Subcutaneous abdominal adipose tissue (tissue), 5 donors: ENCODE data around the gene TPRG1L.

Source experiments
- H3K27ac ChIP-seq: one replicate; pipeline ENCODE4 v1.7.0; 2013; ENCODE audit warnings: low read depth, mild to moderate bottlenecking, inconsistent platforms, low read length, moderate library complexity
- H3K27me3 ChIP-seq, 5 donors: one replicate each; pipeline ENCODE4 v1.7.0; 2013; ENCODE audit warnings: low read length in 5 of 5, inconsistent platforms in 1 of 5; ENCODE audit not compliant: control insufficient read depth in 5 of 5, insufficient read depth in 4 of 5
- H3K36me3 ChIP-seq, 5 donors: one replicate each; pipeline ENCODE4 v1.7.0; 2013; ENCODE audit warnings: low read length in 5 of 5; ENCODE audit not compliant: control insufficient read depth in 5 of 5, insufficient read depth in 5 of 5
- H3K4me1 ChIP-seq, 5 donors: one replicate each; pipeline ENCODE4 v1.7.0; 2013; ENCODE audit warnings: low read length in 5 of 5, mild to moderate bottlenecking in 3 of 5, moderate library complexity in 1 of 5; ENCODE audit not compliant: control insufficient read depth in 5 of 5, insufficient read depth in 5 of 5
- H3K4me3 ChIP-seq, 5 donors: one replicate each; pipeline ENCODE4 v1.7.0; 2013; ENCODE audit warnings: low read length in 5 of 5, low read depth in 1 of 5
- H3K9ac ChIP-seq, 5 donors: one replicate each; pipeline ENCODE4 v1.7.0; 2013; ENCODE audit warnings: low read length in 5 of 5, mild to moderate bottlenecking in 4 of 5, moderate library complexity in 3 of 5
- H3K9me3 ChIP-seq, 5 donors: one replicate each; pipeline ENCODE4 v1.7.0; 2013; ENCODE audit warnings: low read length in 5 of 5; ENCODE audit not compliant: control insufficient read depth in 5 of 5
- donor health status: healthy.
- donor health status: healthy.
- donor health status: healthy.
- donor health status: healthy.
- donor health status: healthy.

The TPRG1L gene

DNA sequence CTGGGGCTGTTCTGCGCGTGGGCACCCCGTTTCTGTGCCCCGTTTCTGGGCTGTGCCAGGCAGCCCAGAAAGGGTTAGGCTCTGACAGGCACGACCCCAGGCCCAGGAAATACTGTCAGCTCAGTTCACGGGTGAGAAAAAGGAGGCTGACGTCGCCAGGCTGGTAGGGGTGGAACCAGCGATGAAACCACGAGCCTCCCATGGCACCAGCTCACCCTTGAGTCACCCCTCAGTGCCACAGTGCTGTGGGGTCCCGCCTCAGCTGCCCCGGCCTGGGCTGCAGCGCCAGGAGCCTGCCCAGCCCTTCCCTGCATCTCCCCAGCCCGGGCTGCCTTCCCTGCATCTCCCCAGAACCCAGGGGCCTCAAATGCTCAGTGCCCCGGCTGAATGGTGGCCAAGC is 25.0 kb upstream of the TPRG1L start:
- H3K27me3 ChIP-seq = peaks cover 12 to 51% (median 27%) of the 10 kb centered on the region in 5 donors
- H3K9me3 ChIP-seq = no peaks in the 10 kb centered on the region
- H3K4me3 ChIP-seq = no peak overlapping the region
- no peak overlapping the region for H3K27ac ChIP-seq
- H3K4me1 ChIP-seq = peaks cover 0 to 25% (median 21%) of the 10 kb centered on the region in 5 donors
- no peak overlapping the region for H3K9ac ChIP-seq
- no peaks in the 10 kb centered on the region for H3K36me3 ChIP-seq

DNA sequence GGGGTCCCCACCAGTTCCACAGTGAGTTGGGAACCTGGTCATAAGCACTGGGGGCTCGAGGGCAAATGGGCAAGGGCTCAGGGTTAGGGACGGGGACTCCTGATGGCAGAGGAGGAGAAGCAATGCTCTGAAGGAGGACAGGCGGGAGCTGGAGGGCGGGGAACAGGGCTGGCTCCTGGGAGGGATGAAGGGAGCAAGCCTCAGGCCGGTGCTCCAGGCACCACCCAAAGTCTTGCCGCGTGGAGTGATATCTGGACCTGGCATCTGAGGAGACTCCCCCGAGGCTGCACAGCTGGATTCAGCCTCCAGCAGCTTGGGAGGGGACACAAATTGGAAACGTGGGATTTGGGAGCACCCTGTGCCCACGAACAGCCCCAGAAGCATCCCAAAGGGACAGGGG is 24.5 kb upstream of the TPRG1L start:
- H3K4me3 ChIP-seq = no peak overlapping the region
- H3K27ac ChIP-seq = no peak overlapping the region
- peaks cover 15 to 53% (median 27%) of the 10 kb centered on the region in 5 donors for H3K27me3 ChIP-seq
- H3K4me1 ChIP-seq = peaks cover 0 to 25% (median 21%) of the 10 kb centered on the region in 5 donors
- no peaks in the 10 kb centered on the region for H3K9me3 ChIP-seq
- H3K9ac ChIP-seq = no peak overlapping the region
- no peaks in the 10 kb centered on the region for H3K36me3 ChIP-seq

- Histone ChIP-seq H3K27me3 (peaks cover 21 to 58% (median 32%) of the 10 kb centered on the region in 5 donors), H3K9ac (no peak overlapping the region), H3K4me1 (peaks cover 0 to 24% (median 20%) of the 10 kb centered on the region in 5 donors), H3K36me3 (no peaks in the 10 kb centered on the region), H3K27ac (no peak overlapping the region), H3K9me3 (no peaks in the 10 kb centered on the region), H3K4me3 (no peak overlapping the region)
These were observed 23.1 kb upstream of the TPRG1L start for GRCh38 chr1:3601743-3602142.

DNA sequence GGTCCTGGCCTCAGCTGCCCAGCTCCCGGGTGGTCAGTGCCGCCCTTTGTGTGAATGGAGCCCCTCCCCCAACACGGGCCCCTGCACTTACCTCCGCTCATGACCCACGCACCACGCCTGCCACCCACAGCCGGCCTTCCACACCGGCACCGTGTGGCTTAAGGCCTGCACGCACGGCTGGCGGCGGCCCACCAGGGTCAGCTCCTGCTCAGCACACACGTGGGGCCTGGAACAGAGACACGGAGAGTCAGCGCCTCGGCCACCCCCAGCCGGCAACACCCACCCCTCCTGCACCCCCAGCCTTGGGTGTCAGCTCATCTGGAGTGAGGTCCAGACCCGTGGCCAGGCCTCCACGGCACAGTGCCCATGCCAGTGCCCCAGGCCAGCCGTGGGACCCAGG is 22.4 kb upstream of the TPRG1L start:
- Histone ChIP-seq H3K27ac (no peak overlapping the region), H3K9ac (no peak overlapping the region), H3K36me3 (no peaks in the 10 kb centered on the region), H3K4me3 (no peak overlapping the region), H3K9me3 (no peaks in the 10 kb centered on the region), H3K27me3 (peaks cover 18 to 58% (median 33%) of the 10 kb centered on the region in 5 donors), H3K4me1 (peaks cover 0 to 18% (median 14%) of the 10 kb centered on the region in 5 donors)

DNA sequence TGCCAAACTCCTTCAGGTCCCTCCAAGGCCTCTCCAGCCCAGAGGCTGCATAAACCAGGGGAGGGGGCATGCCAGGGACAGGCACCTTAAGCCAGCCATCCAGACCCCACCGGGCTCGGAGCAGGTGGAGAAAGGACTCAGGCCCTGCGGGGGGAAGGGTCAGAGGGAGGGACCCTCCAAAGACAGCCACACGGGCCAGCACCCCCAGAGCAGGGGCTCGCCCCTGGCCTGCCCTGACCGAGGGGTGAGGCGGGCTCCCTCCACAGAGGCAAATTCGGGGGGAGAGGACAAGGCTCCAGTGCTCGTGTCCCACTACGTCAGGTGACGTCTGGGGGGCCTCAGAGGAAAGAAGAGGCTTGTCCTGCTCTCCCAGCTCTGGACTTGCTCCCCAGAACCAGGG is 21.7 kb upstream of the TPRG1L start:
- no peak overlapping the region for H3K4me3 ChIP-seq
- peaks cover 18 to 56% (median 39%) of the 10 kb centered on the region in 5 donors for H3K27me3 ChIP-seq
- H3K9ac ChIP-seq = no peak overlapping the region
- peaks cover 0 to 10% (median 6%) of the 10 kb centered on the region in 5 donors for H3K4me1 ChIP-seq
- no peaks in the 10 kb centered on the region for H3K36me3 ChIP-seq
- H3K9me3 ChIP-seq = no peaks in the 10 kb centered on the region
- no peak overlapping the region for H3K27ac ChIP-seq

GRCh38 chr1:3603571-3604467 is 21.0 kb upstream of the TPRG1L start:
- no peak overlapping the region for H3K4me3 ChIP-seq
- no peaks in the 10 kb centered on the region for H3K9me3 ChIP-seq
- peaks cover 24 to 58% (median 46%) of the 10 kb centered on the region in 5 donors for H3K27me3 ChIP-seq
- H3K27ac ChIP-seq = no peak overlapping the region
- H3K9ac ChIP-seq = no peak overlapping the region
- peaks cover 0 to 4% (median 0%) of the 10 kb centered on the region in 5 donors for H3K4me1 ChIP-seq
- no peaks in the 10 kb centered on the region for H3K36me3 ChIP-seq

DNA sequence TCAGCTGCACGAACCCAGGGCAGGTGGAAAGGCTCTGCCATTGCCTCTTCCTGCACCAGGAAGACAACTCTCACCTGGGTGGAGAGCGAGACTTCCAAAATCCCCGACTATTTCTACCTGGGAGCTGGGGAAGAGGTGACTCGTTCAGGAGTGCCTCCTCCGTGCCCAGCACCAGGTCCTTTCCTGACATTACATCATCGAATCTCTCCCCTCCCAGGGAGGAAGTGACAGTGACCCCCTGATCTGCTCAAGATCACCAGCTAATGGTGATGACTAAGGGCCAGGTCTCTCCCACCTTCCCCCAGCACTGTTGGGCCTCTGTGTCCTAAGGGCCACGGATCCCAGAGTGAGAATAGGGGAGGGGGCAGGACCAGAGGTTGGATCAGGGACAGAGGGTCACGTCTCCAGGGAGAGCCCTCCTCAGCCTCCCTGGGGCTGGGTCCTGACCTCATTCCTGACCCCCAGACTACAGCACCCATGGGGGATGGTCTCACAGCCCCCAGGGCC is 20.3 kb upstream of the TPRG1L start:
- H3K4me3 ChIP-seq = no peak overlapping the region
- H3K4me1 ChIP-seq = peaks cover 0 to 5% (median 0%) of the 10 kb centered on the region in 5 donors
- no peak overlapping the region for H3K9ac ChIP-seq
- H3K27me3 ChIP-seq = peaks cover 25 to 57% (median 52%) of the 10 kb centered on the region in 5 donors
- no peak overlapping the region for H3K27ac ChIP-seq
- H3K36me3 ChIP-seq = no peaks in the 10 kb centered on the region
- no peaks in the 10 kb centered on the region for H3K9me3 ChIP-seq

DNA sequence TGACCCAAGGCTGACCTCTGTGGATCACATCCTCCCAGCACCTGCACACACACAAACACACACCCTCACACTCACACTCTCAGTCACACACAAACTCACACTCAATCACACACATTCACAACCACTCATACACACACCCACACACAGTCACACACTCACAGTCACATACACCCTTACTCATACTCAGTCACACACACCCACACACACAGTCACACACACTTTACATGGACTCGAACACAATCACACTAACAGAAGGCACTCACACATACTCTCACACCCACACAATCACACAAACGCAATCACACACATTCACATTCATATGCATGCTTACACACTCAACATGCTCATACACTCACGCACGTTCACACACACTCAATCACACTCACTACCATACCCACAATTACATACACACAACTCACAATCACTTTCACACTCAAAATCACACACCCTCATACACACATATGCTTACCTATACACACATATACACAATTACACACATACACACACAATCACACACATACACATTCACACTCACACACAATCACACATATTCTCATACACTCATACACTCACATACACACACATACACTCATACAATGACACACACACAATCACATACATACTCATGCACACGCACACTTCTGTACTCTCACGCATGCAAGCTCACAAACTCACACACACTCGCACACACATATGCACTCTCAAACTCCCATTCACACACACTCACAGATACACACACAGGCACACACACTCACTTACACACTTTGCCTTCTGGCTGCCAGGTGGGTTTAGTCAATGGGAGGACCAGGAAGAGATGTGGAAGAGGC is 19.6 kb upstream of the TPRG1L start:
- Histone ChIP-seq H3K36me3 (no peaks in the 10 kb centered on the region), H3K9ac (no peak overlapping the region), H3K27me3 (peaks cover 32 to 57% (median 54%) of the 10 kb centered on the region in 5 donors), H3K4me1 (peaks cover 0 to 11% (median 4%) of the 10 kb centered on the region in 5 donors), H3K9me3 (no peaks in the 10 kb centered on the region), H3K4me3 (no peak overlapping the region), H3K27ac (no peak overlapping the region)

- no peaks in the 10 kb centered on the region for H3K36me3 ChIP-seq
- peaks cover 0 to 27% (median 18%) of the 10 kb centered on the region in 5 donors for H3K4me1 ChIP-seq
- no peaks in the 10 kb centered on the region for H3K9me3 ChIP-seq
- peaks cover 41 to 66% (median 57%) of the 10 kb centered on the region in 5 donors for H3K27me3 ChIP-seq
- no peak overlapping the region for H3K9ac ChIP-seq
- H3K4me3 ChIP-seq = no peak overlapping the region
- H3K27ac ChIP-seq = no peak overlapping the region
These were observed 17.8 kb upstream of the TPRG1L start for GRCh38 chr1:3606779-3607702.
